Loucy (cell line): ENCODE results near the gene FSD2.

ENCODE experiments used
- H2AFZ ChIP-seq: fragments of 200-600 bp; sonication (generic); 2 replicates; pipeline ENCODE4 v1.6.0; 2016; ENCODE audit warnings: antibody characterized with exemption, mild to moderate bottlenecking, low read length, moderate library complexity
- H3F3A ChIP-seq: fragments of 200-600 bp; 2 replicates; pipeline ENCODE4 v1.6.0; 2016; ENCODE audit warnings: antibody characterized with exemption, low read depth, mild to moderate bottlenecking
- H3K27me3 ChIP-seq: fragments of 200-600 bp; sonication (generic); 2 replicates; pipeline ENCODE4 v1.6.1; 2014; ENCODE audit warnings: low read length, mild to moderate bottlenecking; ENCODE audit not compliant: insufficient read depth, poor library complexity, severe bottlenecking
- H3K36me3 ChIP-seq: fragments of 200-600 bp; sonication (generic); 2 replicates; pipeline ENCODE4 v1.6.1; 2016; ENCODE audit warnings: low read length; ENCODE audit not compliant: insufficient read depth
- H3K4me1 ChIP-seq: fragments of 200-600 bp; sonication (generic); 2 replicates; pipeline ENCODE4 v1.5.1; 2014; ENCODE audit warnings: low read length, mild to moderate bottlenecking; ENCODE audit not compliant: insufficient read depth, poor library complexity, severe bottlenecking
- H3K4me2 ChIP-seq: fragments of 200-600 bp; sonication (generic); 2 replicates; pipeline ENCODE4 v1.6.0; 2014; ENCODE audit warnings: antibody characterized with exemption, low read length, low read depth, mild to moderate bottlenecking; ENCODE audit not compliant: poor library complexity, severe bottlenecking
- H3K4me3 ChIP-seq: fragments of 200-600 bp; sonication (generic); 2 replicates; pipeline ENCODE4 v1.5.1; 2014; ENCODE audit warnings: low read length, mild to moderate bottlenecking, mixed read lengths; ENCODE audit not compliant: poor library complexity, severe bottlenecking
- H3K79me2 ChIP-seq: fragments of 200-600 bp; sonication (generic); 2 replicates; pipeline ENCODE4 v1.6.1; 2014; ENCODE audit warnings: low read length; ENCODE audit not compliant: insufficient read depth
- H3K9ac ChIP-seq: fragments of 200-600 bp; sonication (generic); 2 replicates; pipeline ENCODE4 v1.6.0; 2014; ENCODE audit warnings: mild to moderate bottlenecking, low read depth, low read length, moderate library complexity; ENCODE audit not compliant: poor library complexity, severe bottlenecking
- H3K9me2 ChIP-seq: fragments of 200-600 bp; sonication (generic); replicated peaks from 2 replicates; pipeline ENCODE4 v1.6.1; 2016; ENCODE audit warnings: low read depth, low read length, mixed read lengths
- H3K9me3 ChIP-seq: fragments of 200-600 bp; sonication (generic); 2 replicates; pipeline ENCODE4 v1.6.1; 2014; ENCODE audit warnings: mild to moderate bottlenecking, antibody characterized with exemption, low read length, low read depth; ENCODE audit not compliant: insufficient read depth
- H4K20me1 ChIP-seq: fragments of 200-600 bp; sonication (generic); 2 replicates; pipeline ENCODE4 v1.6.0; 2014; ENCODE audit warnings: antibody characterized with exemption, low read length, mild to moderate bottlenecking; ENCODE audit not compliant: insufficient read depth, poor library complexity, severe bottlenecking
- CTCF ChIP-seq: fragments of 200-600 bp; sonication (generic); conservative IDR thresholded peaks from 2 replicates; pipeline ENCODE4 v1.5.1; 2014; ENCODE audit warnings: mild to moderate bottlenecking, antibody characterized with exemption, low read length
- EZH2phosphoT487 ChIP-seq: fragments of 200-600 bp; IDR thresholded peaks from 2 replicates; pipeline ENCODE4 v1.6.1; 2018; ENCODE audit warnings: antibody characterized with exemption, mild to moderate bottlenecking, moderate library complexity, borderline replicate concordance

The FSD2 gene

GRCh38 chr15:82846621-82847020 is 40.8 kb upstream of the FSD2 start:
- no peaks in the 10 kb centered on the region for H3K9me3 ChIP-seq
- no peaks in the 10 kb centered on the region for H3K27me3 ChIP-seq
- peaks cover 3% of the 10 kb centered on the region for H3K4me1 ChIP-seq
- H3K9ac ChIP-seq, result no peak overlapping the region
- H3K79me2 ChIP-seq, result no peaks in the 10 kb centered on the region
- H2AFZ ChIP-seq, result no peak overlapping the region
- no peaks in the 10 kb centered on the region for H3K9me2 ChIP-seq
- H3K4me2 ChIP-seq, result no peak overlapping the region
- no peaks in the 10 kb centered on the region for H3K36me3 ChIP-seq
- no peak overlapping the region for H3K4me3 ChIP-seq
- H3F3A ChIP-seq, result no peaks in the 10 kb centered on the region
- H4K20me1 ChIP-seq, result no peaks in the 10 kb centered on the region
- no peak for TF ChIP-seq EZH2phosphoT487
- TF ChIP-seq CTCF, result no peak

GRCh38 chr15:82845686-82846085 is 39.8 kb upstream of the FSD2 start:
- no peaks in the 10 kb centered on the region for H4K20me1 ChIP-seq
- TF ChIP-seq EZH2phosphoT487, result no peak
- TF ChIP-seq CTCF, result no peak
- H3F3A ChIP-seq, result no peaks in the 10 kb centered on the region
- no peak overlapping the region for H3K4me3 ChIP-seq
- H3K79me2 ChIP-seq, result no peaks in the 10 kb centered on the region
- no peak overlapping the region for H3K9ac ChIP-seq
- H3K9me3 ChIP-seq, result no peaks in the 10 kb centered on the region
- H3K4me2 ChIP-seq, result no peak overlapping the region
- no peaks in the 10 kb centered on the region for H3K36me3 ChIP-seq
- H3K4me1 ChIP-seq, result peaks cover 3% of the 10 kb centered on the region
- no peaks in the 10 kb centered on the region for H3K9me2 ChIP-seq
- H3K27me3 ChIP-seq, result no peaks in the 10 kb centered on the region
- H2AFZ ChIP-seq, result no peak overlapping the region

GRCh38 chr15:82843566-82843965 is 37.7 kb upstream of the FSD2 start:
- no peaks in the 10 kb centered on the region for H3K27me3 ChIP-seq
- H3K79me2 ChIP-seq, result no peaks in the 10 kb centered on the region
- H3K4me3 ChIP-seq, result no peak overlapping the region
- no peak overlapping the region for H2AFZ ChIP-seq
- H3K4me2 ChIP-seq, result no peak overlapping the region
- no peak overlapping the region for H3K9ac ChIP-seq
- no peaks in the 10 kb centered on the region for H3K9me3 ChIP-seq
- H3F3A ChIP-seq, result no peaks in the 10 kb centered on the region
- no peaks in the 10 kb centered on the region for H3K36me3 ChIP-seq
- H3K4me1 ChIP-seq, result no peaks in the 10 kb centered on the region
- no peaks in the 10 kb centered on the region for H4K20me1 ChIP-seq
- H3K9me2 ChIP-seq, result no peaks in the 10 kb centered on the region
- TF ChIP-seq EZH2phosphoT487 (no peak), CTCF (no peak)
